ENCODE measurements around the gene CAPN10. TPM values are rescaled to one million over a fixed set of nuclear protein-coding genes. Genes with fewer than 3 reads are reported as not detected.

The CAPN10 gene
- polyA plus RNA-seq, 1 experiment: 5.6 TPM

GRCh38 chr2:240579771-240580614 lies 6.5 kb upstream of the CAPN10 start:
- DNase-seq (ENCODE audit: low read depth, low spot score): no peak
- Histone ChIP-seq H3K9me3 (ENCODE audit: control insufficient read depth, insufficient read depth, low read length) (no peaks in the 10 kb centered on the region; the same call in 1 of the 2 replicates), H3K4me3 (ENCODE audit: low read depth, low read length) (no peak overlapping the region), H3K27me3 (ENCODE audit: control insufficient read depth, insufficient read depth, low read length) (no peaks in the 10 kb centered on the region), H3K27ac (ENCODE audit: low read depth, low read length) (peak overlapping the region; percentile 47)
- ChIA-PET POLR2A (interaction anchor here (1.7 kb wide), 1 partner anchor 19 kb away, joined by 5 read pairs; no protein-coding TSS in a partner anchor), CTCF (interaction anchor here (0.9 to 2.0 kb wide), 2 partner anchors 14 to 260 kb away, joined by 4 to 24 read pairs; no protein-coding TSS in a partner anchor)
- TF ChIP-seq, protein P1, sequence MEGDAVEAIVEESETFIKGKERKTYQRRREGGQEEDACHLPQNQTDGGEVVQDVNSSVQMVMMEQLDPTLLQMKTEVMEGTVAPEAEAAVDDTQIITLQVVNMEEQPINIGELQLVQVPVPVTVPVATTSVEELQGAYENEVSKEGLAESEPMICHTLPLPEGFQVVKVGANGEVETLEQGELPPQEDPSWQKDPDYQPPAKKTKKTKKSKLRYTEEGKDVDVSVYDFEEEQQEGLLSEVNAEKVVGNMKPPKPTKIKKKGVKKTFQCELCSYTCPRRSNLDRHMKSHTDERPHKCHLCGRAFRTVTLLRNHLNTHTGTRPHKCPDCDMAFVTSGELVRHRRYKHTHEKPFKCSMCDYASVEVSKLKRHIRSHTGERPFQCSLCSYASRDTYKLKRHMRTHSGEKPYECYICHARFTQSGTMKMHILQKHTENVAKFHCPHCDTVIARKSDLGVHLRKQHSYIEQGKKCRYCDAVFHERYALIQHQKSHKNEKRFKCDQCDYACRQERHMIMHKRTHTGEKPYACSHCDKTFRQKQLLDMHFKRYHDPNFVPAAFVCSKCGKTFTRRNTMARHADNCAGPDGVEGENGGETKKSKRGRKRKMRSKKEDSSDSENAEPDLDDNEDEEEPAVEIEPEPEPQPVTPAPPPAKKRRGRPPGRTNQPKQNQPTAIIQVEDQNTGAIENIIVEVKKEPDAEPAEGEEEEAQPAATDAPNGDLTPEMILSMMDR (IDR thresholded peaks at IDR 0.05; ENCODE audit: low read depth, low read length): no peak

DNA sequence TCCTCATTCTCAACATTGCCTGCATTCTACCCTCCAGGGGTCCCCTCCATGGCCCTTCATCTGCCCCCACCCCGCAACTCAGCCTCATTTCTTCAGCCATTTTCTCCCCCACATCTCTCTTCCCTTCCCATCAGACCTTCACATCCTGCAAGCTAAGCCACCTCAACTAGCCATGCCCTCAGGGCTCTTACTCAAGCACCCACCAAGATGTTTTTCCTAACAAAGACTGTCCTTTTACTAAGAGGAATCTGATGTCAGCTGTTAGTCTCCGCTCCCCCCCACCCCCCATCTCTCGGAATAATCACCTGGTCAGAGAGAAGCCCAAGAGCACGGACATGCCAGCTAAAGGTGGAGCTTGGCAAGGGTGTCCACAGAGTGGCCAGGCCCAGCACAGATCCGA lies 4.7 kb upstream of the CAPN10 start:
- no peak overlapping the region for H3K4me3 ChIP-seq (ENCODE audit: low read depth, low read length)
- no peaks in the 10 kb centered on the region for H3K27me3 ChIP-seq (ENCODE audit: control insufficient read depth, insufficient read depth, low read length)
- H3K9me3 ChIP-seq (ENCODE audit: control insufficient read depth, insufficient read depth, low read length): no peaks in the 10 kb centered on the region; the same call in 1 of the 2 replicates
- ChIA-PET CTCF (no interaction called here), POLR2A (no interaction called here)
- no peak for DNase-seq (ENCODE audit: low read depth, low spot score)
- no peak overlapping the region for H3K27ac ChIP-seq (ENCODE audit: low read depth, low read length)
- TF ChIP-seq, protein P1 (IDR thresholded peaks at IDR 0.05; ENCODE audit: low read depth, low read length): no peak

GRCh38 chr2:240582781-240583180 lies 3.8 kb upstream of the CAPN10 start:
- ChIA-PET POLR2A (no interaction called here), CTCF (interaction anchor here (1.1 to 1.2 kb wide), 2 partner anchors 16 to 17 kb away, joined by 3 to 4 read pairs; no protein-coding TSS in a partner anchor)
- no peak overlapping the region for H3K4me3 ChIP-seq (ENCODE audit: low read depth, low read length)
- H3K27ac ChIP-seq (ENCODE audit: low read depth, low read length): no peak overlapping the region
- TF ChIP-seq, protein P1 (IDR thresholded peaks at IDR 0.05; ENCODE audit: low read depth, low read length): no peak
- no peaks in the 10 kb centered on the region; the same call in 1 of the 2 replicates for H3K9me3 ChIP-seq (ENCODE audit: control insufficient read depth, insufficient read depth, low read length)
- H3K27me3 ChIP-seq (ENCODE audit: control insufficient read depth, insufficient read depth, low read length): no peaks in the 10 kb centered on the region
- no peak for DNase-seq (ENCODE audit: low read depth, low spot score)

GRCh38 chr2:240583774-240584173 lies 2.8 kb upstream of the CAPN10 start:
- CTCF ChIA-PET: interaction anchor here (1.2 kb wide), 1 partner anchor 18 kb away, joined by 4 read pairs; no protein-coding TSS in a partner anchor
- H3K27ac ChIP-seq (ENCODE audit: low read depth, low read length): no peak overlapping the region
- no peak for DNase-seq (ENCODE audit: low read depth, low spot score)
- H3K4me3 ChIP-seq (ENCODE audit: low read depth, low read length): no peak overlapping the region
- no peaks in the 10 kb centered on the region for H3K27me3 ChIP-seq (ENCODE audit: control insufficient read depth, insufficient read depth, low read length)
- TF ChIP-seq, protein P1 (IDR thresholded peaks at IDR 0.05; ENCODE audit: low read depth, low read length): no peak
- no peaks in the 10 kb centered on the region; the same call in 1 of the 2 replicates for H3K9me3 ChIP-seq (ENCODE audit: control insufficient read depth, insufficient read depth, low read length)
- POLR2A ChIA-PET: no interaction called here

Measured in AG04450 (cell line).